NCI-H2107 treated with DMSO at 0.1 percent for 48 hours (cell line): ENCODE results near the gene HECW1.

ENCODE experiments used
- DNase-seq: peaks from one replicate; lab custom pipeline; 2025; ENCODE audit not compliant: unreplicated experiment; lab: John Stamatoyannopoulos, UW

Gene HECW1

DNA sequence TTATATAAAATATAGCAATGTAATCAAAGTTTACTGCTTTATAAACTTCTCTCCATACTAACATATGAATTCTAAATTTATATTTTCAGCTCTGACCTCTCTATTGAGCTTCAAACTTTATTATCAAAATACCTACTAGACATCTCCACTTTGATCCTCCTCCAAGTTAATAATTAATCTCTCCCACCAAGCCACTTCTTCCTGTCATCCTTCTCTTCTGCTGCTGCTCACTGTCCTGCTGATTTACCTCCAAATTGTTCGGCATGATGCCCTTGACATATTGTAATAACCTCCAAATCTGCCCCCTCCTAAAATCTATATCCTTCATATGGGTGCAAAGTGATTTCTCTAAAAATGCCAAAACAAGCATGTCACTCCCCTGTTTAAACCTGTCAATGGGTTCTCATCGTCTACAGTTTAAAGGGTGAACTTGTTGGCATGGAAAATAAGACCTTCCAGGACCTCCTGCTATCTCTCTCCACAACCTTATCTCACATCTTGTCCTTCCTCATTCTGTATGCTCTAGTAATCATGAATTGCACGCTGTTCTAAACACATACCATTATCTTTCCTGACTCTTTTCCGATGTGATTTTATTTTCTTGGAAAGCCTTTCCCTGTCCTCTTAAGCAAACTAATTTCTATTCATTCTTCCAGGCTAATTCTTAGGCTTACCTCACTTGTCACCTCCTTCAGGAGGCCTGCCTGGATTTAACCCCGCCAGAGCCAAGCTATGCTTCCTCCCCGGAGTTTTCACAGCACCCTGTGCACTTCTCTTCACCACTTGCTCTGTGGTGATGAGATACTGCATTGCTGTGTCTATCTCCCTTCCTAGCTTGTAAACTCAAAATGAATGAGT lies 418.3 kb downstream of the HECW1 start:
- DNase-seq, result no peak

DNA sequence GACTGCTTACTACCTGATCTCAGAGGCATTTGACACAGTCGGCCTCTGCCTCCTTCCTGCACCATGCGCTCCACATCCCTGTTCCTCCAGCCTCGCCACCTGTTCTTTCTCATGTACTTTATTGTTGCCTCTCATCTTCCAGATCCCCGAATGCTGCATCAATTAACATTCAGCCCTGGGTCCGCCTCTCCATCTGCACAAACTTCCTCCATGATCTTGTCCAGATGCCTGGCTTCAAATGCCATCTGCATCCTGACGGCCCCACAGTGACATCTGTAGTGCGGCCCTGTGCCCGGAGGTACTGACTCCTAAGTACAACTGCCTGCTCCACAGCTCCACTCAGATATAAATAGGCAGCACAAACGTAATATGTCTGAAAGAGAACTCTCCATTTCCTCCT lies 419.3 kb downstream of the HECW1 start:
- DNase-seq, result no peak

DNA sequence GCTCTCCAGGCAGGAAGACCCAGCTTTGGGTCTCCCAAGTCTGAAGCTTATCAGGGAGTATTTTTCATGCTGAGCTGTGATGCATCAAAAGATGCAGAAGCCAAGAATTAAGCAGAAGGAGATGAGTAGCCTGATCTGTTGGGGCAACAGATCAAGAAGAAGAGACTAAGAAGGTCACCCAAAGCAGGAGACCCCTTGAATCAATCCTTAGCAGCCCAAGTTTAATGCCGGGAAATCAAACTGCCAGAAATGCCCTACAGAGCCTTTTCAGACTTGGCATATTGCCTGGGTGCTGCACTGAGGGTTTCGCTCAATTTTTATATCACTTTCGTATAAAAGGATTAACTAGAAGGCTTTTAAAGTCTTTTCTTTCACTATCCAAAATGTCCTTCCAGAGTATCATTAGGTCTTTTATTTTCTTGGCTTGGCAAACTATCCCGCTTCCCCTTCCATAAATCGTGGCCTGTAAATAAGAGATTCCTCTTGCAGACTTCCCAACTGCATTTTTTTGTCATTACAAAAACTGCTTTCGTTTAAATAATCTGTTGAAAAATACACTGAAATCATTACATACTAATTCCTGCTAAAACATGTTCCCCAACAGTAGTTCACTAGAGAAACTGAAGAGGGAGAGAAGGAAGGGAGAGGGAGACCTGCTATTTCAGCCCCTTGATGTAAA lies 421.5 kb downstream of the HECW1 start:
- no peak for DNase-seq

DNA sequence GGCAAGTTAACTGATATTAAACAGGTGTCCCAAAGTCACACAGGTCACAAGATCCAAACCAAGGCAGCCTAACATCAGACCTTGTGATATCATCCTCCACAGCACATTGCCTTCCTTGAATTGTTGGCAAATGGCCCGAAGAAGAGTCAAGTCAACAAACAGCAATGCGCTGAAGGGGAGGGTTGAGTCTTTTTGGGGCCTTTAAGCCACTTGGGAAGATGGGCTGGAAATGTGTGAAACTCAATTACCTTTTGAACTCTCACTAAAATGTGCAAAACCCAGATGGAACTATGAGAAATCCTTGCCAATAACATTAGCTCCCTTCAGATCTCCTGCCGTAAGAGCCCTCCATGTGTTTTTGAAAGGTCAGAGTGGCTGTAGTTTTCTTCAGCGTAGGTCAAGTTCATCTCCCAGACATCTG lies 422.6 kb downstream of the HECW1 start:
- DNase-seq, result no peak

DNA sequence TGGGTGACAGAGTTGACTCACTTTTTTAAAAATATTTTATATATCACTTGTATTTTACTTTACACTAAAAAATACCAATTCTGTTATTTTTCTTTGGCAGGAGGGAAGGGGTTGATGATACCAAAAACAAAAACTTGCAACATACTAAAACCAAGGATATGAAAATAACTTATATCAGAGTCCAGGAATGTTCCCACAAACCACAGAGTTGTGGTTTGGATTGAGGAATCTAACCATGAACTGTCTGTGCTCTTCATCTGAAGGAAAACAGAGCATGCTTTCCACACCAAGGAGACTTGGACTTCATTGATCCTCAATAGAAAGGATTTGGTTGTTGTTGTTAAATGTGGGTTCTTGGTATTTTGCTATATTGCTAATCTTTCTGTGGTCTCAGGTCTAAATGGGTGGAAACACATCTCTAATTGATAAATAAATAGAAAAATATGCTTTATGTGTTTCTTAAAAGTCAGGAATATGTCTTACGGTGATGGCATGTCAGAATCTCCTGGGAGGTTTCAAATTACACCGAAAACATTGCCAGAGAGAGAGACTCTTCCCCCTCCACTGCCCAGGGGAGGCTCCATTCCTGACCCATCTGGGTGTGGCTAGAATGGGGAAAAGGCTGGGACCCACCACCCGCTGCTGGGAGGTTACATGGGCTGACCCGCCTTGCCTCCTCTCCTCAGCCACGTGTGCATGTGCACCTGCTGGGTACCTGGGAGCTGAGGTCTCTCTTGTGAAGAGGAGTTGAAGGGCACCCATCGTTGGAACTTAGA lies 423.6 kb downstream of the HECW1 start:
- DNase-seq, result no peak

DNA sequence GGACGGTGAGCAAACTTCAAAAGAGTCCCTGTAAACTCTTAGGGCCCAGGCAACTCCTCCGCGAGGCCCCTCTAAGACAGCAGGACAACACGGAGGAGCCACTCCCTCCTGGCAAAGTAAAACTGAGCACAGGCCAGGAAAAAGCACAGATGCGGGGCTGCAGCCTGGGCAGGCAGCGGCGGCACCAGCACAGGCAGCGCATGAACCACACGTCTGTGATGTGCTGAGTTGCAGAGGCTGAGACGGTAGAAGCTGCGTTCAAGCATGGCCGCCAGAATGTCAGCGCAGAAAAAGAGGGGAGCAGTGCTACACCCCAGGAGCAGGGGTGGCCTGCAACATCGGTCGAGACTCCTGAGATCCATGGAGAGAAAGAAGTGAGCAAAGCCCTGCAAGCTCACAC lies 424.3 kb downstream of the HECW1 start:
- no peak for DNase-seq

DNA sequence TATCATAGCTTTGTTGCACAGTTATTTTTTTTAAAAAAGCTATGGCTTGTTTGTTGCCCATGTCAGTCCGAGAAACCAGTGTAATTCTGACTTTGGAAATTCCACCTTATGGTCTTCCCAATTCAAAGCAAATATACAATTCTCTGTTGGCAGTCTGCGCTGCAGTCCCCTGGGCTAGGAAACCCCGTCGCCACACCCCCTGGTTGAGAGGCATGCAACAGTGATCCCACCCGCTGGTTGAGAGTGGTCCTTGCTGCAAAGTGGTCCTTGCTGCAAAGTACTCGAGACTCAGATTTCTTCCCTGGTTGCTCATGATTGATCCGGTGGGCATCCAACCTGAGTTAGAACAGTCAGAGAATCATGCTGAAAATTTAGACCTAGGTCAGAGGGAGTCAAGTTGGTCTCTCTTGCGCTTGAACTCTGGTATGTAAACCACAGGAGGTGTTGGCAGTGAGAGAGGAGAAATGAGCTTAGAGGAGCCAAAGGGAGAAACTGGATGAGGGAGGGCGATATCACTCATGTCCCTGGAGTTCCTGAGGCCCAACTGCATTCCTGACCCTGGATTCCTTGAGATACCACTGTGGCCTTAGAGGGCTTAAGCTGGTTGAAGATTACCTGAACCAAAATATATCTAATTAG lies 425.4 kb downstream of the HECW1 start:
- no peak for DNase-seq

DNA sequence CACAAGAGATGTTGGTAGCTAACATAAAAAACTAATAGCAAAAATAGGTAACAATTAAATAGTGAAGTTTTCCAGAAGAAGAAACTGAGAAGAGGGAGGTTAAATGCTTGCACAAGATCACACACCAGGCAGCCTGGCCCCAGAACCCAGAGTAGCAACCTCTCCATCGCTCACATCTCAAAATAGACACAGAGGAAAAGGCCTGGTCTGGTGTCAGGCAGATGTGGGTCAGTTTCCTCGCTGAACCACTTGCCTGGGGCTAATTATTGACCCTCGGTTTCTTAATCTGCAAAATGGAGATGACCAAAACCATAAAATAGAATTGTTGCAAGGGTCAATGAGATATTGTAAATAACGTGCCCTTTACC lies 425.9 kb downstream of the HECW1 start:
- DNase-seq, result no peak

DNA sequence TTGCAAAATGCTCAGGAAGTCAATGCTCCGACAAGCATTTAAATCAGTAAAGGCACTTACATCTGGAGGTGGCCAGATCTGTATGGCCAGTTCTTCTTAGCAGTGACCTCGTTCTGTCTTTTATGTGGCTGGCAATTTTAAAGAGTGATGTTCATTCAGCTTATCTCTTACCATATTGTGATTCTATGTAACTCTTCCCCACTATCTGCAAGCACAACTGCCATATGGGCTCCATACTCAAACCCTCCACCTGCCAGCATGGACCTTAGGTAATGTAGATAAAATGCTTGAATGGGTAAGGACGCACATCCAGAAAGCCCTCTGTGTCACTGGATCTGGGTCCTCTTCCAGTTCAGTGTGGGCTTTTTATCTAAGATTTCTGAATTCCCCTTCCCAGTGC lies 428.0 kb downstream of the HECW1 start:
- no peak for DNase-seq

DNA sequence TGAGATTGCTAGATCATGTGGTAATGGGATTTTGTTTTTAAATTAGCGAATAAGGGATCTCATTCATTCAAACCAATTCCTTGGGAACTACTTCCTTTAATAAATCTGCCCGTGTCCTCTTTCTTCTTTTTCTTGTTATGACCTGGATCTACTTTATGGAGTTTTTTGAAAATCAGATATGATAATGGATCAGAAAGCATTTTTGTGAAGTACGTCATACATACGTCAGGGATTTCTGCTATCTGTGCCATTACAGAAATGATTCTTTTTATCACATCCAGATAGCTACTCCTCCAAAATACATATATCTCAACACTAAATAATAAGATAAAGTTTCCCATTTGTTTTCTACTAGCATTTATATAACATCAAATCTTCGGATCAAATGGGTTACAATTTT lies 430.3 kb downstream of the HECW1 start:
- no peak for DNase-seq

DNA sequence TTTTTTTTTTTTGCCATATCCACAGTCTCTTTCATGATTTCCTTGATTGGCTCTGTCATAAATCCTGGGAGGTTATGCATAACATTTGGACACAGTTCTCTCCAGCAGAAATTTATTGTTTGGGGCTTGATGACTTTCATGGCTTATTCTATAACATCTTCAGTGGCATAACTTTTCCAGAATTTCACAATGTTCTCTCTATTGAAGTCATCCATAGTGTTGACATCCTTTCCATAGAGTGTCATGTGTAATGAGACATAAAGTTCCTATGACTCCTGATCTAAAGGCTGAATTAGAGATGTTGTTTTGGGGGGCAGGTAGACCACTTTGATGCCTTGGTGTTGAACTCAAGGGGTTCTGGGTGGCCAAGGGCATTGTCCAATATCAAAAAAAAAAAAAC lies 433.8 kb downstream of the HECW1 start:
- DNase-seq, result no peak

DNA sequence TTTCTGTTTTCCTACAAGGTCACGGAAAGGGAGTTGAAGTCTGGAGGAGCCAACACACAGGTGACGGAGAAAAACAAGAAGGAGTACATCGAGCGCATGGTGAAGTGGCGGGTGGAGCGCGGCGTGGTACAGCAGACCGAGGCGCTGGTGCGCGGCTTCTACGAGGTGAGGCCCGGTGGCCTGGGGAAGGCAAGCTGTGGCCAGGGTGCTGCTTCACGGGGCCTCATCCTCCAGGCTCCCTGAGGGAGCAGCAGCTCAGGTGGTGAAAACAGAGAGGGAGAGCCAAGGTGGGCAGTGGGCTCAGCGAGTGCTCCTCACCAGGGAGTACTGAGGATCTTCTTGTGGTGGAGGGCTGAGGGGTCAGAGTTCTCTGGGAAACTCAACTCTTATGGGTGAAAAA lies 438.0 kb downstream of the HECW1 start:
- no peak for DNase-seq

DNA sequence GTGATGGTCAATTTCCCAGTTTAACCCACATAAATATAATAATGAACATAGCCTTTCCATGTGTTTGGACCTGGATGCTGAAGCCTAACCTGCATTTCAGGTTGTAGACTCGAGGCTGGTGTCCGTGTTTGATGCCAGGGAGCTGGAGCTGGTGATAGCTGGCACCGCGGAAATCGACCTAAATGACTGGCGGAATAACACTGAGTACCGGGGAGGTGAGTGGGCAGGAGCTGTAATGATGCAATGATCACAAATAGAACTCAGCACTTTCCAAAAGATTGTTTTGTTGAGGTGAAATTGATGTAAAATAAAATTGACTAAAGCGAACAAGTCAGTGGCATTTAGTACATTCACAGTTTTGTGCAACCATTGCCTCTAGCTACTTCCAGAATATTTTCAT lies 439.7 kb downstream of the HECW1 start:
- no peak for DNase-seq

DNA sequence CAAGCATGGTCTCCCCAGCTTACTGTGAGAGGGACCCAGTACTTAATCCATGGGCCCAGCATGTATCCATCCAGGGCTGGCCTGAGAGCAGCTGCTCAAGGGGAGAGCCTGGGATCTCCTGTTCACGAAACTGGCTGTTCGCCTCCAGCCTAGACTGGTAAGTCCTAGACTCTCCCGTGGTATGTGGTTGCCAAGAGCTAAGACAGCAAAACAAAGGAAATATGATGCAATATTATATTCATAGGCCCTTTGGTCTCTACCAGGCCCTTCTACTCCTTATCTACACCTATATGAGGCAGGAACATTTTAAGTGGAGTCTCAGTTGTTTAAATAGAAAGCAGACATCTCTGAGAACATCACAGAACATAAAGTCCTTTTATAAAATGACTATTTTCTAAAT lies 441.6 kb downstream of the HECW1 start:
- no peak for DNase-seq

DNA sequence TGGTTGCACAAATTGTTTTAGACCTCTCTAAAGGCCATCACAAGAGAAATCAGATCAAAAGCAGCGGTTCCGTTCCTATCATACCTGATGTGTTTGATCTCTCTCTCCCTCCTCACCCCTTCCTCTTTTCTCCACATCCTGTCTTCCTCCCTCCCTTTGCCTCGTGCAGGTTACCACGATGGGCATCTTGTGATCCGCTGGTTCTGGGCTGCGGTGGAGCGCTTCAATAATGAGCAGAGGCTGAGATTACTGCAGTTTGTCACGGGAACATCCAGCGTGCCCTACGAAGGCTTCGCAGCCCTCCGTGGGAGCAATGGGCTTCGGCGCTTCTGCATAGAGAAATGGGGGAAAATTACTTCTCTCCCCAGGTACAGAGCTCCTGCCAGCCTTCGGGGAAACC lies 442.0 kb downstream of the HECW1 start:
- no peak for DNase-seq

DNA sequence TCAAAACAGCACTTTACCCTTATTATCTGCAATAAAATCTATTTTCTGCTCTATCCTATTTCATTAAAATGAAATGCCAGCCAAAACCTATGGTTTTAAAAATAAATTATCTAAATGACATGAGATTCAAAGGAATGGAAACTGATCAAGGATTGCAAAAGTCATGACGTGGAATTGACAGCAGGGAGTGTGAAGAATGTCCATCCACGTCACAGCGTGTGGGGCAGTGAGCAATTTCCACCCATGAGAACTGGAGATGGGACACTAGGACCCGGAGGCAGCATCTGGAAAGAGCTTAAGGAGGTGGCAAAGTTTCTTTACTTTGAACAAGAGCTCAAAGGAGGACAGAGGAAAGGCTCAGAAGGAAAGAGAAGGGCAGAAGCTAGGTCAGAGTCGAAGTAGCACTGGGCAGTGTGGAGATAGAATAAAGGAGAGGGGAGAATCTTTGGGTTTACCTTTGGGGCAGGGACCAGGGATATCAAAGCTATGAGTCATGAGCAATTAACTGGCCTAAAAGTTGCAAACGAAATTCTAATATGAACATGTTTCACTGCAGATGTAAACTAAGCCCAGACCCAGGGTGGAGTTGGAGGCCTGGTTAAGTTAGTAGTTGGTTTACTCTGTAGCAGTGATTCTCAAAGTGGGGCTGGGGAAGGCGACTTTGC lies 445.5 kb downstream of the HECW1 start:
- DNase-seq, result no peak

DNA sequence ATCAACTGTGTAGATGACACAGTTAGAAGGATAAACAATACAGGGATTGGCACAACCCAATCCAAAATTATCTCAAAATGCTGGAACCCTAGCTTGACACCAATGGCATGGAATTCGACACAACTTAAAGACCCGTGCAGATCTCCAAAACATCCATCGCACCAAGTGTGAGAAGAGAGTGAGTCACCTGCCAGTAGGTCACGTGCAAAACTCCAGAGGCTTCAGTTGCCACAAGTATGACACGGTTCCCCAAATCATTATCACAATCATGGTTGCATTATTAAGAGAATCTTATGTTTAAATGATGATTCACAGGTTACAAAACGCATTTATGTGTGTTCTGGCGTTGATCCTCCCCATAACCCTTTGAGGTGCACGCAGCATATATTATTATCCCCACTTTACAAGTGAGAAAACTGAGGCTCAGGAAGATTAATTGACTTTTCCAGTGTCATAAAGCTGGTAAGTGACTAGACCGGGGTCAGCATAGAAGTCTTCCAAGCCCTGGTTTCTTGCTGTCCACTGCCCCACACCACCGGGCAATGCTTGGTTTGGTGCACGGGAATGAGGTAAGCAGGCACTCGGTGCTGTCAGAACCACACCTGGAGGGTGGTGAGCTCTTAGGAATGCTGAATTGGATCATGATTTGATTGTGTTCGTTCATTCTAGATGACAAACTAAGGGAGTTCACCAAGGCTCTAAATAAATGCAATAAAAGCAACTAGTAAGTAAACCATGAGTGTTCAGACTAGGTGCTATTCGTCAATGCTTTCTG lies 446.9 kb downstream of the HECW1 start:
- no peak for DNase-seq

DNA sequence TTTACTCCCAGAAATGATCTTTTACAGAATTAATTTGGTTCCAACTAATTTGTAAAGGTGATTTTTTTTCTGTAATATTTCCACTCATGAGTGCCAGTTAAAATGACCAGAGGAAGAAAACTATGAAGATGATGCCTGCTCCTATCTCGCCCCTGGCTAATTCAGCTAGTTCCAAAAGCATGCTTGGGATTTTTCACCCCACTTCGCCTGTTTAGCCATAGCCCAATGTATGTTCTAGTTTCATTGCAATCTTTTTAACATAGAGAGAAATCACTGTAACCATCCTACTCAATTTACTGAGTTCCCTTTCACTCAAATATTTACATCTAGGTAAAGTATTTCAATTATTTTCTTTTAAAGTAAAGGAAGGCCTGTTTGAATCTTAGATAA lies 447.5 kb downstream of the HECW1 start:
- no peak for DNase-seq

DNA sequence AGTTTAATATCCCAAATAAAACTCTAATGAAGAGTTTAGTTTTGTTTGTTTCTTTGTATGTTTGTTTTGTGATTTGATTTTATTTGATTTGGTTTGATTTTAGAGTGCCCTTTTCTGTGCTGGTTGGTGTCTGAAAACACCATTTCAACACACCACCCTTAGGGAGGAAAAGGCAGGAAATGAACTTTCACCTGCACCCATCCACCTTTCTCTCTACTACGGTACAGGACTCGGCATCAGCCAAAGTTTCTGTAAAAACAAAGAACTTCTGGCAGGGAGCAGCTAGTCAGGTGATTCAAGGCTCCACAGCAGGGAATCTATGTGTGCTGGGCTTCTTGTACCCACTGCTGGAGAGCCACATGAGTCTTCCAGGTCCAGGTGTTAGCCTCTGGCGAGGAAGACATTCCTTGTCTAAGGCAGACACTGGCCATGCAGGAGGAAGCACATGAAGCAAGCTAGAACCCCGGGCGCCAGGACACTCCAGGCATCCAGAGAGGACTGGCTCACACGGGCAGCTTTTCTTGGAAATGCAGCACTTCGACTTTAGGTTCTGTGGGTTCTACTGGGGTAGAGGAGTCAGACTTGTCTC lies 448.4 kb downstream of the HECW1 start:
- no peak for DNase-seq

DNA sequence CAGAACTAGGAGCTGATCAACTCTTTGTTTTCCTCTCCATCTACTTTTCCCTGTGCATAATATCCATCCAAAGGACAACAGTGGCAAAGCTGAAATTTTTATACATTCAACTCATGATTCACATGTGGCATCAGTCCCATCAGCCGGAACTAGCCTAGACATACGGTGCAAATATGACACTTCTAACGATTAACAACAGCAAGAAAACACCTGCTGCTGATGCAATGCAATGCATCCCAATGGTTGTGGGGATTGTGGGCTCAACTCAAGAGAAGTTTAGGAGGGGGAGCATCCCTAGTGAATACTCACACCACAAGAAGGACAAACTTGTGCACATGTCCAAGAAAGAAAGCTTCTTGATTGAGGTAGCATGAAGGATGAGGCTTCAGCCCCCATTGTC lies 449.9 kb downstream of the HECW1 start:
- DNase-seq, result no peak
